ENCODE data around the gene CLASRP. TPM values are rescaled to one million over a fixed set of nuclear protein-coding genes. Genes with fewer than 3 reads are reported as not detected.

The CLASRP gene
- total and polyA plus RNA-seq, 9 donors: 22.8 to 56.2 (median 44.7) TPM

DNA sequence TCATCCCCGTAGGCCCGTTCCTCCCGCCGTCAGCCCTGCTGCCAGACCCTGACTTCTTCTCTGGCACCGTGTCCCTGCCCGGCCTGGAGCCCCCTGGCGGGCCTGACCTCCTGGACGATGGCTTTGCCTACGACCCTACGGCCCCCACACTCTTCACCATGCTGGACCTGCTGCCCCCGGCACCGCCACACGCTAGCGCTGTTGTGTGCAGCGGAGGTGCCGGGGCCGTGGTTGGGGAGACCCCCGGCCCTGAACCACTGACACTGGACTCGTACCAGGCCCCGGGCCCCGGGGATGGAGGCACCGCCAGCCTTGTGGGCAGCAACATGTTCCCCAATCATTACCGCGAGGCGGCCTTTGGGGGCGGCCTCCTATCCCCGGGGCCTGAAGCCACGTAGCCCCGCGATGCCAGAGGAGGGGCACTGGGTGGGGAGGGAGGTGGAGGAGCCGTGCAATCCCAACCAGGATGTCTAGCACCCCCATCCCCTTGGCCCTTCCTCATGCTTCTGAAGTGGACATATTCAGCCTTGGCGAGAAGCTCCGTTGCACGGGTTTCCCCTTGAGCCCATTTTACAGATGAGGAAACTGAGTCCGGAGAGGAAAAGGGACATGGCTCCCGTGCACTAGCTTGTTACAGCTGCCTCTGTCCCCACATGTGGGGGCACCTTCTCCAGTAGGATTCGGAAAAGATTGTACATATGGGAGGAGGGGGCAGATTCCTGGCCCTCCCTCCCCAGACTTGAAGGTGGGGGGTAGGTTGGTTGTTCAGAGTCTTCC, 1.3 kb upstream of the CLASRP start:
- 86% methylated on average over 23 of the region's 37 CpGs for WGBS (ENCODE audit: insufficient coverage)
- no peak for DNase-seq
- no peaks in the 10 kb centered on the region for H3K27me3 ChIP-seq (ENCODE audit: control insufficient read depth, insufficient read depth, low read length)
- peaks cover 53% of the 10 kb centered on the region for H3K36me3 ChIP-seq (ENCODE audit: control insufficient read depth, insufficient read depth, low read length)
- no peak overlapping the region for H3K4me3 ChIP-seq (ENCODE audit: low read length)
- no peak overlapping the region for H3K27ac ChIP-seq (ENCODE audit: low read length)
- no peaks in the 10 kb centered on the region for H3K9me3 ChIP-seq (replicated peaks; ENCODE audit: control insufficient read depth, low read depth, low read length)
- peaks cover 15% of the 10 kb centered on the region for H3K4me1 ChIP-seq (ENCODE audit: control insufficient read depth, insufficient read depth, low read length)

DNA sequence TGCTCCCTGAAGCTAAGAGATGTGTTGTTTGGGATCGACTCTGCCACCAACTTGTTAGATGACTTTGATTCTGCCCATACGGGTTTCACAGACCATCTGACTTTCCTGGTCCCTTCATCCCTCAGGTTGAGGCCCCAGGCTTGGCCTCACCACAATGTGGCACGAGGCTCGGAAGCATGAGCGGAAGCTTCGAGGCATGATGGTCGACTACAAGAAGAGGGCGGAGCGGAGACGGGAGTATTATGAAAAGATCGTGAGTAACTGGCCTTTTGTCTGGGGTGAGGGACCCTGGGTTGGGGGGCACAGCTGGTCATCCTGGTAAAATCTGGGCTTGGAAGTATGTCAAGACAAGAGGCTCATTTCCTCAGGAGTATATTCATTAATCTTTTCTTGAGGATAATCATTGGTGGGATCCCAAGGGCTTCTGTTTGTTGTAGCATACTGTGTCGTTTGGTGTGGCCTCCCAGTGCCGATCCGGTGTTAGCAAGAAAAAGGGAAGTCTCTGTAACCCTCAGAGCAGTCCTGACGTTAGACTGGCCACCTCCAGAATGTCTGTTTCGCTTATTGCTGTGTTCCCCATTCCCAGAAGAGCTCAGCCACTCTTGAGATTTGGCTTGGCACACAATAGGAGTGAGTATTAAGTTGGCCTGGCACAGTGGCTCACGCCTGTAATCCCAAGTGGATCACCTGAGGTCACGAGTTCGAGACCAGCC, 1.4 kb downstream of the CLASRP start:
- Histone ChIP-seq H3K9me3 (replicated peaks; ENCODE audit: control insufficient read depth, low read depth, low read length) (no peaks in the 10 kb centered on the region), H3K36me3 (ENCODE audit: control insufficient read depth, insufficient read depth, low read length) (peaks cover 56% of the 10 kb centered on the region), H3K4me3 (ENCODE audit: low read length) (peak overlapping the region; percentile 75), H3K27ac (ENCODE audit: low read length) (no peak overlapping the region), H3K4me1 (ENCODE audit: control insufficient read depth, insufficient read depth, low read length) (peaks cover 15% of the 10 kb centered on the region), H3K27me3 (ENCODE audit: control insufficient read depth, insufficient read depth, low read length) (no peaks in the 10 kb centered on the region)
- 87% methylated on average over 12 of the region's 19 CpGs for WGBS (ENCODE audit: insufficient coverage)
- peak; percentile 49 for DNase-seq

DNA sequence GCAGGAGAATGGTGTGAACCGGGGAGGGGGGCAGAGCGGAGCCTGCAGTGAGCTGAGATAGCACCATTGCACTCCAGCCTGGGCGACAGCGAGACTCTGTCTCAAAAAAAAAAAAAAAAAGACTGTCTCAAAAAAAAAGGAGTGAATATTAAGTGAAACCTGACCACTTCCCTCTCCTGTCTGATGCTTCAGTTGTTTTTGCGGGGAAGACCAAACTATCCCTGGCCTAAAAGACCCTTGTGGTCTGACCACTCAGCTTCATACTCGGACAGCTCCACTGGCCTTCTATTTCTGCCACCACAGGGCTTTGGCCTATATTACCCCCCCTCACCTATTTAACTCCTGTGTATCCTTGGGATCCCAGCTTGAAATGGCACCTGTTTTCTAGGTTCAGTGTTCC, 2.3 kb downstream of the CLASRP start:
- no peak for DNase-seq
- H3K27me3 ChIP-seq (ENCODE audit: control insufficient read depth, insufficient read depth, low read length): no peaks in the 10 kb centered on the region
- H3K36me3 ChIP-seq (ENCODE audit: control insufficient read depth, insufficient read depth, low read length): peaks cover 58% of the 10 kb centered on the region
- H3K4me3 ChIP-seq (ENCODE audit: low read length): no peak overlapping the region
- H3K27ac ChIP-seq (ENCODE audit: low read length): no peak overlapping the region
- H3K9me3 ChIP-seq (replicated peaks; ENCODE audit: control insufficient read depth, low read depth, low read length): no peaks in the 10 kb centered on the region
- WGBS (ENCODE audit: insufficient coverage): 64% methylated on average over 1 of the region's 6 CpGs
- H3K4me1 ChIP-seq (ENCODE audit: control insufficient read depth, insufficient read depth, low read length): peaks cover 15% of the 10 kb centered on the region

GRCh38 chr19:45045671-45046353, 7.0 kb downstream of the CLASRP start:
- Histone ChIP-seq H3K4me1 (ENCODE audit: control insufficient read depth, insufficient read depth, low read length) (peaks cover 3% of the 10 kb centered on the region), H3K9me3 (replicated peaks; ENCODE audit: control insufficient read depth, low read depth, low read length) (no peaks in the 10 kb centered on the region), H3K4me3 (ENCODE audit: low read length) (no peak overlapping the region), H3K27ac (ENCODE audit: low read length) (no peak overlapping the region), H3K27me3 (ENCODE audit: control insufficient read depth, insufficient read depth, low read length) (no peaks in the 10 kb centered on the region), H3K36me3 (ENCODE audit: control insufficient read depth, insufficient read depth, low read length) (peaks cover 47% of the 10 kb centered on the region)
- DNase-seq: no peak
- 84% methylated on average over 13 of the region's 14 CpGs for WGBS (ENCODE audit: insufficient coverage)

GRCh38 chr19:45046355-45046754, 7.5 kb downstream of the CLASRP start:
- Histone ChIP-seq H3K4me3 (ENCODE audit: low read length) (no peak overlapping the region), H3K36me3 (ENCODE audit: control insufficient read depth, insufficient read depth, low read length) (peaks cover 44% of the 10 kb centered on the region), H3K27ac (ENCODE audit: low read length) (no peak overlapping the region), H3K9me3 (replicated peaks; ENCODE audit: control insufficient read depth, low read depth, low read length) (no peaks in the 10 kb centered on the region), H3K4me1 (ENCODE audit: control insufficient read depth, insufficient read depth, low read length) (peaks cover 3% of the 10 kb centered on the region), H3K27me3 (ENCODE audit: control insufficient read depth, insufficient read depth, low read length) (no peaks in the 10 kb centered on the region)
- no peak for DNase-seq
- 90% methylated on average over 7 of the region's 7 CpGs for WGBS (ENCODE audit: insufficient coverage)

GRCh38 chr19:45047188-45047797, 8.4 kb downstream of the CLASRP start:
- H3K36me3 ChIP-seq (ENCODE audit: control insufficient read depth, insufficient read depth, low read length): peaks cover 35% of the 10 kb centered on the region
- WGBS (ENCODE audit: insufficient coverage): 93% methylated on average over 3 of the region's 7 CpGs
- H3K27me3 ChIP-seq (ENCODE audit: control insufficient read depth, insufficient read depth, low read length): no peaks in the 10 kb centered on the region
- H3K4me3 ChIP-seq (ENCODE audit: low read length): no peak overlapping the region
- H3K27ac ChIP-seq (ENCODE audit: low read length): no peak overlapping the region
- H3K4me1 ChIP-seq (ENCODE audit: control insufficient read depth, insufficient read depth, low read length): peaks cover 3% of the 10 kb centered on the region
- DNase-seq: no peak
- no peaks in the 10 kb centered on the region for H3K9me3 ChIP-seq (replicated peaks; ENCODE audit: control insufficient read depth, low read depth, low read length)

DNA sequence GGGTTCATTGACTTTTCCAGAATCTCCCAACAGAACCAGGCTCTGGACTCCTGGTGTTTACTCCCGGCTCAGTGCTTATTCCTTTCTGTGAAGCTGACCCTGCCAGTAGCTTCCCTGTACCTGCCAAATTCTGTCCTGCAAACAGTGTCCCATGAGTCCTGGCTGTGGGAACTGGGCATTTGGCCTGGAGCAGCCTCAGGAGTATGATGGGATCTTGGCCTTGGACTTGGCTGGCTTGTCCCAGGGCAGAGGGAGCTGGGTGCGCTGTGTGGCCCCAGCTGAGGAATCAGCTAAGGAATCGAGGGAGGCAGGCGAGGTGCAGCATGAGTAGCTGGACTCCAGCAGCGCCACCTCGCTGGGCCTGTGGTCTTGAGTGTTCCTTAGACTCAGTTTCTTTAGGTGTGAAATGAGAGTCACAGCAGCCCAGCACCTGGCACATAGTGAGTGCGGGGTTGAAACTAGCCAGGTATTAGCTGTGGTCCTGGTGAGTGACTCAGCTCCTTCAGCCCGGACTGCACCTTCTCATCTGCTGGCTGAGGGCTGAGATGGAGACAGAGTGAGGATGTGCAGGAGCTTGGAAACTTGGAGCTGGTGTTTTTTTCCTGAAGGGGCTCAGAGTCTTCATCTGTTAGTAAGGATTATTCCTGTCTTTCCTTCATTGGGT, 10.4 kb downstream of the CLASRP start:
- Histone ChIP-seq H3K27ac (ENCODE audit: low read length) (no peak overlapping the region), H3K9me3 (replicated peaks; ENCODE audit: control insufficient read depth, low read depth, low read length) (no peaks in the 10 kb centered on the region), H3K4me3 (ENCODE audit: low read length) (no peak overlapping the region), H3K27me3 (ENCODE audit: control insufficient read depth, insufficient read depth, low read length) (no peaks in the 10 kb centered on the region), H3K4me1 (ENCODE audit: control insufficient read depth, insufficient read depth, low read length) (peaks cover 3% of the 10 kb centered on the region), H3K36me3 (ENCODE audit: control insufficient read depth, insufficient read depth, low read length) (peaks cover 41% of the 10 kb centered on the region)
- WGBS (ENCODE audit: insufficient coverage): 76% methylated on average over 8 of the region's 8 CpGs
- DNase-seq: no peak

GRCh38 chr19:45050036-45050435, 11.2 kb downstream of the CLASRP start:
- no peak overlapping the region for H3K27ac ChIP-seq (ENCODE audit: low read length)
- DNase-seq: no peak
- H3K4me1 ChIP-seq (ENCODE audit: control insufficient read depth, insufficient read depth, low read length): peaks cover 3% of the 10 kb centered on the region
- H3K36me3 ChIP-seq (ENCODE audit: control insufficient read depth, insufficient read depth, low read length): peaks cover 40% of the 10 kb centered on the region
- H3K27me3 ChIP-seq (ENCODE audit: control insufficient read depth, insufficient read depth, low read length): no peaks in the 10 kb centered on the region
- H3K4me3 ChIP-seq (ENCODE audit: low read length): no peak overlapping the region
- no peaks in the 10 kb centered on the region for H3K9me3 ChIP-seq (replicated peaks; ENCODE audit: control insufficient read depth, low read depth, low read length)
- WGBS (ENCODE audit: insufficient coverage): 94% methylated on average over 5 of the region's 6 CpGs

DNA sequence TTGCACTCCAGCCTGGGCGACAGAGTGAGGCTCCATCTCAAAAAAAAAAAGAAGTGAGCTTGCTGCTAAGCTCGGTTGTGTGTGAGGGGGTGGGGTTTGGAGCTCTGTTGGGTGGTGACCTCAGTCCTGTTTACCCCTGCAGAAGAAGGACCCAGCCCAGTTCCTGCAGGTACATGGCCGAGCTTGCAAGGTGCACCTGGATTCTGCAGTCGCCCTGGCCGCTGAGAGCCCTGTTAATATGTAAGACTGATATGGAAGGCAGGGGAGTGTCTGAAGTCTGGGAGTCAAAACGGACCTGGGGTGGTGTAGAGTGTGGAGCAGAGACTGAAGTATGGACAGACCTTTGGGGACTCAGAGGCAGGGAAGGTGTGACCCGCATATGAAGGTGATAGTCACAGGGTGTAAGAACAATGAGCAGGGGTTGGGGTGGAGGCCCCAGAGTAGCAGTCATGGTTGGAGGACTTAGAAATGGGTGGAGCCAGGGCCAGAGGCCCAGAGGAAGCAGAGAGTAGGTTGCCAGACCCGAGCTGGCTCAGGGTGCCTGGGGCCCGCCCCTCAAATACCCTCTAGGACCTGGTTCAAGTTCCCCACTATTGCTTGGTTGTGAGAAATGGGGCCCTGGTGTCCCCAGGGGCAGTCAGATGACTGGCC, 13.2 kb downstream of the CLASRP start:
- Histone ChIP-seq H3K4me3 (ENCODE audit: low read length) (no peak overlapping the region), H3K4me1 (ENCODE audit: control insufficient read depth, insufficient read depth, low read length) (peaks cover 3% of the 10 kb centered on the region), H3K9me3 (replicated peaks; ENCODE audit: control insufficient read depth, low read depth, low read length) (no peaks in the 10 kb centered on the region), H3K27me3 (ENCODE audit: control insufficient read depth, insufficient read depth, low read length) (no peaks in the 10 kb centered on the region), H3K27ac (ENCODE audit: low read length) (no peak overlapping the region), H3K36me3 (ENCODE audit: control insufficient read depth, insufficient read depth, low read length) (peaks cover 45% of the 10 kb centered on the region)
- 77% methylated on average over 6 of the region's 9 CpGs for WGBS (ENCODE audit: insufficient coverage)
- DNase-seq: no peak

All from muscle of leg (tissue), 11 donors.